ENCODE data around the gene MYH7. TPM values are rescaled to one million over a fixed set of nuclear protein-coding genes. Genes with fewer than 3 reads are reported as not detected.

MYH7 gene
- under 1 TPM; 0.05 to 0.42 TPM for total RNA-seq
- polyA plus RNA-seq = under 1 TPM; 0.02 to 0.03 TPM

DNA sequence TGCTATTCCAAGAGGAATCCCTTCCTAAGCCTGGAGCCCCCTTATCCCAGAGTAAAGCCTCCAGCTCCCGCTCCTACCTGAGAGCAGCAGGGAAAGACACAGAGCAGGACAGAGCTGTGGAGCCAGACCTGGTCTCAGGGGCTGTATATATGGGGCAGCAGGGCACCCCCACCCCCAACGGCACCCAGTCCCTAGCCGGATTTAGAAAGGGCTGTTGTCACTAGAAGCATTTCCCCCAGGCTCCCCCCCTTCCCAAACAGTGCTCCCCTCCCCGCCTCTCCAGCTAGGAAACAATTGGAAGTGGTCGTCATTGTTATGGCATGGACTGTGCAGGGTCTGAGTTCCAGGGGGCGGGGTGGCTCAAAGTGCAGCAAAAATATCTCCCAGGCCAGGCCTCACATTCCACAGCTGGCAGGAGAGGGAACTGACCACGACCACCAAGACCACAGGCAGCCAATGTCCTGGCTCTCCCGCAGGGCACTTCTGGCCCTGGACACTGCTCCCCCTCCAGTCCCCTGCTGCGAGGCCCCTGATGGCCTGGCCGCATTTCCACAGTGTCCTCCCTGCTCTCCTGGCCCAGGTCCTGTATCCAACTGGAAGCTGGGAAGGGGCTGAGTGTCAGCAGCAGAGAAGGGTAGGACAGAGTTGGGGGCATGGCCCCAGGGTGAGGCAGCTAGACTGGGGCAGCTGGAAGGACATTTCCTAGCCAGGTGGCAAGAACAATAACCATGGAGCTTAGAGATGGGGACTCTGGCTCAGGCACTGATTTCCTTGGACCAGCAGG, at the start of gene MYH7:
TSS of gene MYH7 (minus strand) at position 118 of the 784 bp plus-strand sequence. CDS start 1,928 bp downstream, outside the sequence.
- H3K27me3 ChIP-seq (ENCODE audit: control insufficient read depth in 4 of 4, insufficient read depth in 4 of 4, low read length in 3 of 4) = no peaks in the 10 kb centered on the region
- DNase-seq (ENCODE audit: low spot score) = no peak
- H3K36me3 ChIP-seq (ENCODE audit: control insufficient read depth in 4 of 4, insufficient read depth in 3 of 4, low read depth in 1 of 4, low read length in 3 of 4) = no peaks in the 10 kb centered on the region
- 55% methylated on average over 10 of the region's 10 CpGs for WGBS
- H3K4me1 ChIP-seq (ENCODE audit: control insufficient read depth in 4 of 4, insufficient read depth in 4 of 4, low read length in 3 of 4) = no peaks in the 10 kb centered on the region
- H3K9ac ChIP-seq (ENCODE audit: low read depth in 1 of 2, low read length in 2 of 2) = no peak within 1 kb of the TSS
- H3K4me3 ChIP-seq (ENCODE audit: low read depth in 1 of 3, low read length in 3 of 3) = no peak within 1 kb of the TSS
- no peak for TF ChIP-seq HNF4G (IDR thresholded peaks at IDR 0.05)
- no peak for TF ChIP-seq JUND (IDR thresholded peaks at IDR 0.05)
- TF ChIP-seq FOXA2 (IDR thresholded peaks at IDR 0.05) = no peak
- TF ChIP-seq RAD21 (IDR thresholded peaks at IDR 0.05) = no peak
- TF ChIP-seq HNF4A (conservative IDR thresholded peaks at IDR 0.05) = no peak
- TF ChIP-seq FOXA1 (IDR thresholded peaks at IDR 0.05) = no peak
- TF ChIP-seq NR2F2 (IDR thresholded peaks at IDR 0.05) = no peak
- TF ChIP-seq, protein P1, sequence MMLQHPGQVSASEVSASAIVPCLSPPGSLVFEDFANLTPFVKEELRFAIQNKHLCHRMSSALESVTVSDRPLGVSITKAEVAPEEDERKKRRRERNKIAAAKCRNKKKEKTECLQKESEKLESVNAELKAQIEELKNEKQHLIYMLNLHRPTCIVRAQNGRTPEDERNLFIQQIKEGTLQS (IDR thresholded peaks at IDR 0.05) = no peak
- TF ChIP-seq, protein P2, sequence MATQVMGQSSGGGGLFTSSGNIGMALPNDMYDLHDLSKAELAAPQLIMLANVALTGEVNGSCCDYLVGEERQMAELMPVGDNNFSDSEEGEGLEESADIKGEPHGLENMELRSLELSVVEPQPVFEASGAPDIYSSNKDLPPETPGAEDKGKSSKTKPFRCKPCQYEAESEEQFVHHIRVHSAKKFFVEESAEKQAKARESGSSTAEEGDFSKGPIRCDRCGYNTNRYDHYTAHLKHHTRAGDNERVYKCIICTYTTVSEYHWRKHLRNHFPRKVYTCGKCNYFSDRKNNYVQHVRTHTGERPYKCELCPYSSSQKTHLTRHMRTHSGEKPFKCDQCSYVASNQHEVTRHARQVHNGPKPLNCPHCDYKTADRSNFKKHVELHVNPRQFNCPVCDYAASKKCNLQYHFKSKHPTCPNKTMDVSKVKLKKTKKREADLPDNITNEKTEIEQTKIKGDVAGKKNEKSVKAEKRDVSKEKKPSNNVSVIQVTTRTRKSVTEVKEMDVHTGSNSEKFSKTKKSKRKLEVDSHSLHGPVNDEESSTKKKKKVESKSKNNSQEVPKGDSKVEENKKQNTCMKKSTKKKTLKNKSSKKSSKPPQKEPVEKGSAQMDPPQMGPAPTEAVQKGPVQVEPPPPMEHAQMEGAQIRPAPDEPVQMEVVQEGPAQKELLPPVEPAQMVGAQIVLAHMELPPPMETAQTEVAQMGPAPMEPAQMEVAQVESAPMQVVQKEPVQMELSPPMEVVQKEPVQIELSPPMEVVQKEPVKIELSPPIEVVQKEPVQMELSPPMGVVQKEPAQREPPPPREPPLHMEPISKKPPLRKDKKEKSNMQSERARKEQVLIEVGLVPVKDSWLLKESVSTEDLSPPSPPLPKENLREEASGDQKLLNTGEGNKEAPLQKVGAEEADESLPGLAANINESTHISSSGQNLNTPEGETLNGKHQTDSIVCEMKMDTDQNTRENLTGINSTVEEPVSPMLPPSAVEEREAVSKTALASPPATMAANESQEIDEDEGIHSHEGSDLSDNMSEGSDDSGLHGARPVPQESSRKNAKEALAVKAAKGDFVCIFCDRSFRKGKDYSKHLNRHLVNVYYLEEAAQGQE (IDR thresholded peaks at IDR 0.05) = no peak
- TF ChIP-seq TAF1 (conservative IDR thresholded peaks at IDR 0.05) = no peak
- no peak within 1 kb of the TSS for H3K27ac ChIP-seq (ENCODE audit: low read depth in 1 of 2, low read length in 2 of 2)
- no peaks in the 10 kb centered on the region for H3K9me3 ChIP-seq (ENCODE audit: control insufficient read depth in 4 of 4, low read length in 3 of 4)

DNA sequence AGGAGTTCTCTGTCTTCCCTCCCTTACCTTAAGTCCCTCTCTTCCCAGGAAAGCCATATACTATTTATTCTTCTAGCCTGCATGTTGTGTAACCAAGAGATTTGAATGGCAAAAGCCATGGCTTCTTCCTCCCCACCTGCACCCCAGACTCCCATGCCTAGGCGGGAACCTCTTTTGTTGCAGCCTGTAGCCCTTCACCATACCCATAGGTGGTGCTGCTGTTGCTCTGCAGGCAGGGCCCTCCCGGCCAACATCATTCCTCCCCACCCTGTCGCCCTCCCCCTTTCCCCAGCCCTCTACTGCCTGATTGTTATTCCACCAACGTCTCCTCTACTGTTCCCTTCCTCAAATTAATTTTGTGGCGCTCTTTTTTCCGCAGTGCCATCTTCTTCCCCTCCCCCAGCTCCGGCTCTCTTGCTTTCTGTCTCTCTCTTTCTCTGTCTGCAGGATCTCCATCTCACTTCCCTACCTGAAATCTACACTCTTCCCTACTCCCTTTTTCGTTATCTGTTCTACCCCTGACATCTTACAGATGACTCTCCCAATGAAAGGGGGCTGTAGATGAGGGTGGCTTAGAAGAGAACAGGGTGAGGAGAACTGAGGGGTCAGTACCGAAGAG, 47.9 kb upstream of the MYH7 start:
- Histone ChIP-seq H3K36me3 (ENCODE audit: control insufficient read depth in 4 of 4, insufficient read depth in 3 of 4, low read depth in 1 of 4, low read length in 3 of 4) (peaks cover 0 to 18% (median 4%) of the 10 kb centered on the region in 4 donors), H3K27me3 (ENCODE audit: control insufficient read depth in 4 of 4, insufficient read depth in 4 of 4, low read length in 3 of 4) (no peaks in the 10 kb centered on the region), H3K9ac (ENCODE audit: low read depth in 1 of 2, low read length in 2 of 2) (no peak overlapping the region), H3K4me3 (ENCODE audit: low read depth in 1 of 3, low read length in 3 of 3) (no peak overlapping the region), H3K27ac (ENCODE audit: low read depth in 1 of 2, low read length in 2 of 2) (no peak overlapping the region), H3K9me3 (ENCODE audit: control insufficient read depth in 4 of 4, low read length in 3 of 4) (no peaks in the 10 kb centered on the region), H3K4me1 (ENCODE audit: control insufficient read depth in 4 of 4, insufficient read depth in 4 of 4, low read length in 3 of 4) (no peaks in the 10 kb centered on the region)
- DNase-seq (ENCODE audit: low spot score) = no peak
- 71% methylated on average over 9 of the region's 9 CpGs for WGBS
- TF ChIP-seq, protein P1 (IDR thresholded peaks at IDR 0.05) = no peak
- TF ChIP-seq, protein P3, sequence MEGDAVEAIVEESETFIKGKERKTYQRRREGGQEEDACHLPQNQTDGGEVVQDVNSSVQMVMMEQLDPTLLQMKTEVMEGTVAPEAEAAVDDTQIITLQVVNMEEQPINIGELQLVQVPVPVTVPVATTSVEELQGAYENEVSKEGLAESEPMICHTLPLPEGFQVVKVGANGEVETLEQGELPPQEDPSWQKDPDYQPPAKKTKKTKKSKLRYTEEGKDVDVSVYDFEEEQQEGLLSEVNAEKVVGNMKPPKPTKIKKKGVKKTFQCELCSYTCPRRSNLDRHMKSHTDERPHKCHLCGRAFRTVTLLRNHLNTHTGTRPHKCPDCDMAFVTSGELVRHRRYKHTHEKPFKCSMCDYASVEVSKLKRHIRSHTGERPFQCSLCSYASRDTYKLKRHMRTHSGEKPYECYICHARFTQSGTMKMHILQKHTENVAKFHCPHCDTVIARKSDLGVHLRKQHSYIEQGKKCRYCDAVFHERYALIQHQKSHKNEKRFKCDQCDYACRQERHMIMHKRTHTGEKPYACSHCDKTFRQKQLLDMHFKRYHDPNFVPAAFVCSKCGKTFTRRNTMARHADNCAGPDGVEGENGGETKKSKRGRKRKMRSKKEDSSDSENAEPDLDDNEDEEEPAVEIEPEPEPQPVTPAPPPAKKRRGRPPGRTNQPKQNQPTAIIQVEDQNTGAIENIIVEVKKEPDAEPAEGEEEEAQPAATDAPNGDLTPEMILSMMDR (IDR thresholded peaks at IDR 0.05; ENCODE audit: low read depth, low read length, missing input control) = peak; percentile 10
